Duodenal mucosa (tissue), 2 donors: ENCODE data around the gene KRT84.
A peak's percentile ranks its signal among the peaks of the same experiment; 100 is the strongest.
"Not testable (repeated sequence)": the region's sequence is repeated elsewhere in the genome, so short reads cannot be mapped to it uniquely, and the experiment has no call there.

Experiments used
- H3K27ac ChIP-seq: one replicate; pipeline ENCODE4 v1.7.0; 2013; ENCODE audit warnings: low read depth, low read length
- H3K27me3 ChIP-seq, 2 donors: one replicate each; pipeline ENCODE4 v1.7.0; 2013; ENCODE audit warnings: low read length in 2 of 2, control low read depth in 1 of 2; ENCODE audit not compliant: insufficient read depth in 2 of 2, control insufficient read depth in 1 of 2
- H3K36me3 ChIP-seq, 2 donors: one replicate each; pipeline ENCODE4 v1.7.0; 2013; ENCODE audit warnings: low read length in 2 of 2, control low read depth in 1 of 2; ENCODE audit not compliant: insufficient read depth in 2 of 2, control insufficient read depth in 1 of 2
- H3K4me1 ChIP-seq, 2 donors: one replicate each; pipeline ENCODE4 v1.7.0; 2013; ENCODE audit warnings: low read length in 2 of 2, control low read depth in 1 of 2; ENCODE audit not compliant: insufficient read depth in 2 of 2, control insufficient read depth in 1 of 2
- H3K4me3 ChIP-seq, 2 donors: one replicate each; pipeline ENCODE4 v1.7.0; 2013; ENCODE audit warnings: low read length in 2 of 2, low read depth in 1 of 2
- H3K9ac ChIP-seq, 2 donors: one replicate each; pipeline ENCODE4 v1.7.0; 2013; ENCODE audit warnings: low read length in 2 of 2, low read depth in 1 of 2
- H3K9me3 ChIP-seq, 2 donors: one replicate each; pipeline ENCODE4 v1.7.0; 2013; ENCODE audit warnings: low read length in 2 of 2, control low read depth in 1 of 2; ENCODE audit not compliant: control insufficient read depth in 1 of 2

KRT84 gene

DNA sequence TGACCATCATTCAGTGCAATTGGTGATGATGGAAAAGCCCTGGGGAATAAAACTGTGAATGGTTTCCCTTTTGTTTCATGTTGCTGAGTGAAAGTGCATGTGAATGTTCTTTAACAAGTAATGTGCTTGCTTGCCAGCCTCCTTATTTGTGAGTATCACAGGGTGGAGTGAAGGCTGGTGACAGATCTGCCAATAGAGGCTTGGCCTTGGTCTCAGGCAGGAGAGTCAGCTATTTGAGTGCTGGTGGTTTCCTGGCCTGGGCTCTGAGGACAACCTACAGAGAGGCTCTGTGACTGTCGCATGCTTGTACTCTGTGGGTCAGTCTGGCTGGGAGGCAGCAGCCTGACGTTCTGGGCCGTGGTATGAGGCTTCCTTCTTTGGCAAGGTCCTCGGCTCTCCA, 38.9 kb downstream of the KRT84 start:
- H3K27ac ChIP-seq = no peak overlapping the region
- peaks cover 4 to 6% of the 10 kb centered on the region in 2 donors for H3K9me3 ChIP-seq
- H3K9ac ChIP-seq = no peak overlapping the region
- peaks cover 0 to 2% of the 10 kb centered on the region in 2 donors for H3K27me3 ChIP-seq
- no peak overlapping the region for H3K4me3 ChIP-seq
- peaks cover 7 to 13% of the 10 kb centered on the region in 2 donors for H3K4me1 ChIP-seq
- no peaks in the 10 kb centered on the region for H3K36me3 ChIP-seq

DNA sequence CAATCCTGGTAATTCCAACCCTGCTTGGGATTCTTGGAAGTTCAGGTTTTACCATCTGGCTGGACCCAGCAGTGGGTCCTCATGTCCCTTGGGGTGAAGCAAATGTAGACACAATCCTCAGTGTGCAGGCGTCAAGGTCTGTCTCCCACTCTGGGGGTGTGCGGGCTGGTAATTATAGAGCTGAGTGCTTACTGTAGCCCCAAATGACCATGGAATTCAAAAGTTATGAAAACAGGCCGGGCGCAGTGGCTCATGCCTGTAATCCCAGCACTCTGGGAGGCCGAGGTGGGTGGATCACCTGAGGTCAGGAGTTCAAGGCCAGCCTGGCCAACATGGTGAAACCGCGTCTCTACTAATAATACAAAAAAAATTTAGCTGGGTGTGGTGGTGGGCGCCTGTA, 40.4 kb downstream of the KRT84 start:
- not testable (repeated sequence) for H3K4me3 ChIP-seq, H3K9me3 ChIP-seq, H3K36me3 ChIP-seq, H3K27me3 ChIP-seq, H3K27ac ChIP-seq, H3K9ac ChIP-seq
- peaks cover 7 to 13% of the 10 kb centered on the region in 2 donors for H3K4me1 ChIP-seq

DNA sequence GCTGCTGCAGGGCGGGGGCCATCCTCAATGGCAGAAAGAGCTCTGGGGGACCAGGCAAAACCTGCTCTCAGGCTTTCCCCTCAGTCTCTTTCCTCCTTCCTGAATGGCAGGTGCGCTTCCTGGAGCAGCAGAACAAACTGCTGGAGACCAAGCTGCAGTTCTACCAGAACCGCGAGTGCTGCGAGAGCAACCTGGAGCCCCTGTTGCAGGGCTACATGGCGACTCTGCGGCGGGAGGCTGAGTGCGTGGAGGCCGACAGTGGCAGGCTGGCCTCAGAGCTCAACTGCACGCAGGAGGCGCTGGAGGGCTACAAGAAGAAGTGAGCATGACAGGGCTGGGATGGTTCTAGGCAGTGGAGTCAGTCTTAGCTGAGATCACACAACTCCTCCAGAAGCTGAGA, 41.3 kb downstream of the KRT84 start:
- no peak overlapping the region for H3K4me3 ChIP-seq
- no peak overlapping the region for H3K27ac ChIP-seq
- no peaks in the 10 kb centered on the region for H3K36me3 ChIP-seq
- H3K9ac ChIP-seq = no peak overlapping the region
- H3K9me3 ChIP-seq = peaks cover 4 to 6% of the 10 kb centered on the region in 2 donors
- peaks cover 7 to 13% of the 10 kb centered on the region in 2 donors for H3K4me1 ChIP-seq
- H3K27me3 ChIP-seq = peaks cover 0 to 3% of the 10 kb centered on the region in 2 donors

DNA sequence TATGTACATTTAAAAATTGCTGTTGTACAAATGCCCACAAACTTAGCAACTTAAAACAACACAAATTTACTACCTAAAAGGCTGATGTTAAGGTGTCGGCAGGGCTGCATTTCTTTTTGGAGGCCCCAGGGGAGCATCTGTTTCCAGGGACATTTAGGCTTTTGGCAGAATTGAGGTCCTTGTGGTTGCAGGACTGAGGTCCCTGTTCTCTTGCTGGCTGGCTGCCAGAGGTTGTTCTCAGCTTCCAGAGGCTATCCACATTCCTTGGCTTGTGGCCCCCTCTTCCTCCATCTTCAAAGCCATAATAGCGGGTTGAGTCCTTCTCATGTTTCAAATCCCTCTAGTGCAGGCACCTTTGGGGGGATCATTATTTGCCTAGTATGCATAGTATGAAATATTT, 41.9 kb downstream of the KRT84 start:
- Histone ChIP-seq H3K36me3 (no peaks in the 10 kb centered on the region), H3K27ac (no peak overlapping the region), H3K27me3 (peaks cover 0 to 3% of the 10 kb centered on the region in 2 donors), H3K9ac (no peak overlapping the region), H3K9me3 (peaks cover 4 to 6% of the 10 kb centered on the region in 2 donors), H3K4me3 (no peak overlapping the region), H3K4me1 (peaks cover 7 to 13% of the 10 kb centered on the region in 2 donors)

DNA sequence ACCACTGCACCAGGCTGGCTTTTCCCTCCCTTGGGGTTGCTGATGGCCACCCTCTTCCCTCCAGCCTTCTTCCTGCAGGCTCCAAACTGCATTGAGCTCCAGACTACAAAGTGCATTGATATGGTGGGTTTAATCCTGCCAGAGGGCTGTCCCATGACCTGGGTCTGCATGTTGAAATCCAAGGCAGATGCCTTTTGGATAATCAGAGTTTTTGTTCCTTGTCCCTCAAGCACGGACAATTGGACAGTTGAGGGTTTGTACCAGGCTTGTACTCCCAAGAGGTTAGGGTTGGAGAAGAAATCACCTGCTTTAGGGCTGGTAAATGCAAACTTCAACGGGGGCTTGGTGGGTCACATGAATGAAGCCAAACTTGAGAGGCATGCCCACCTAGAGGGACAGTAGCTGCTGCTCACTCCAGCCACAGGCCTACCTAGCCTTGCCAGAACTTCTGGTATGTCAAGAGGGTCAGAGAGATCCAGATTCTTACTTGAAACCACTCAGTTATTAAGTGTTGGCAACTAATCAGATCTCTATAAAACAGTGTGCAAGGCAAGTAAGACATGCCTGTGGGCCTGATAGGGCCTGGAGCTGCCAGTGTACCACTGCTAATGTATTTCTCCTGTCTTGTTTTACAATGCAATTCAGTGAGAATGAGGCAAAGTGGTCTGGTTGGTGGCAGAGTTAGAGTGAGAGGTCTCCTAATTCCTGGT, 42.5 kb downstream of the KRT84 start:
- no peak overlapping the region for H3K27ac ChIP-seq
- H3K27me3 ChIP-seq = peaks cover 0 to 3% of the 10 kb centered on the region in 2 donors
- H3K9ac ChIP-seq = no peak overlapping the region
- no peak overlapping the region for H3K4me3 ChIP-seq
- H3K9me3 ChIP-seq = peaks cover 4 to 6% of the 10 kb centered on the region in 2 donors
- no peaks in the 10 kb centered on the region for H3K36me3 ChIP-seq
- peaks cover 7 to 8% of the 10 kb centered on the region in 2 donors for H3K4me1 ChIP-seq

DNA sequence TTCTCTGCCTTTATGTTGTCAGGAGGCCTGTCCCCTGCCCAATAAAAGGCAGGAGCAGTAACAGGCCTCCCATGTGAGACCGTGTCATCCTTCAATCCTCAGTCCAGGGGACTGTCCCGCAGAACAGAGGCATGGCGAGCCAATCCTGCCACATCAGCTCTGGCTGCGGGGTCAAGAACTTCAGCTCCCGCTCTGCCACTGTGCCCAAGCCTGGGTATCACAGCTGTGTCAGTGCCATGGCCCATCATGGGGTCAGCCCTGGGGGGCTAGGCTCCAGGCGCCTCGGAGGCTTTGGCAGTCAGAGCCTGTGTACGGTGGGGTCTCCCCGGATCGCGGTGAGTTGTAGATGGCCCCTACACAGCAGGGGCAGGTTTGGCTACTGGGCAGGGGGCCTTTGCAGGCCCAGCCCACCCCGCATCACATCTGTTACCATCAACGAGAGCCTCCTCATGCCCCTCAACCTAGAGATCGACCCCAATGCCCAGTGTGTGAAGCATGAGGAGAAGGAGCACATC, 44.3 kb downstream of the KRT84 start:
- Histone ChIP-seq H3K36me3 (no peaks in the 10 kb centered on the region), H3K9ac (no peak overlapping the region), H3K9me3 (peaks cover 4 to 6% of the 10 kb centered on the region in 2 donors), H3K4me1 (no peaks in the 10 kb centered on the region), H3K27me3 (peaks cover 0 to 3% of the 10 kb centered on the region in 2 donors), H3K27ac (no peak overlapping the region), H3K4me3 (no peak overlapping the region)

DNA sequence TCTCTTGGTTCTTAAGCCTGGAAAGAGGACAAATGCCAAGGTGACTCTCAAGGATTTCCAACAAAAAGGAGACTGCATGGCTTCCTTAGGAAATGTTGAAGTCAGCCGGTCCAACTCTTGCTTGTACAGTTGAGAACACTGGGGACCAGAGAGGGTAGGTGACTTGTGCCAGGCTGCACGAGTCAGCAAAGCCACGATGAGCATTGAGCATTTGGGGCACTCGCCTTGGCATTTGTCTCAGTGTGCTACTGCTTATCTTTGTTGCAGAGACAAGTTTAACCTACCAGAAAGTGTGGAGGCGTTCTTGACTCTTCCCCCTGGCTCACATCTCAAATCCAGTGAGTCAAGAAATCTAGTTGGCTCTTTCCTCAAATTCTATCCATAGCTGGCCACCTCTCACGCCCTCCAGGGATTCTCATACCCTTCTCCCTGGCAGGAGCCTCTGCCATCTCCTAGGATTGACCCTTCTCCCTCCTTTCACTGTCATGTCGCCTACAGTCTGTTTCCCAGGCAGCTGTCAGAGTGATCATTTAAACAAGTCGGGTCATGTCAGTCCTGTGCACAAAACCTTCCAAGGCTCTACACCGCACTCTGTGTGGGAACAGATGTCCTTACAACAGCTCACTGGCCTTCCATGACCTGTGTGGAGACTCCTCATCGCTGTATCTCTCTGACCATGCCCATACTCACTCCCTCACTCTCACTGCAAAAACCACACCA, 47.1 kb downstream of the KRT84 start:
- Histone ChIP-seq H3K9me3 (peaks cover under 1 to 1% of the 10 kb centered on the region in 2 donors), H3K27me3 (peaks cover 0 to 3% of the 10 kb centered on the region in 2 donors), H3K4me1 (peaks cover 8 to 13% of the 10 kb centered on the region in 2 donors), H3K4me3 (no peak overlapping the region), H3K9ac (no peak overlapping the region), H3K27ac (no peak overlapping the region), H3K36me3 (no peaks in the 10 kb centered on the region)

DNA sequence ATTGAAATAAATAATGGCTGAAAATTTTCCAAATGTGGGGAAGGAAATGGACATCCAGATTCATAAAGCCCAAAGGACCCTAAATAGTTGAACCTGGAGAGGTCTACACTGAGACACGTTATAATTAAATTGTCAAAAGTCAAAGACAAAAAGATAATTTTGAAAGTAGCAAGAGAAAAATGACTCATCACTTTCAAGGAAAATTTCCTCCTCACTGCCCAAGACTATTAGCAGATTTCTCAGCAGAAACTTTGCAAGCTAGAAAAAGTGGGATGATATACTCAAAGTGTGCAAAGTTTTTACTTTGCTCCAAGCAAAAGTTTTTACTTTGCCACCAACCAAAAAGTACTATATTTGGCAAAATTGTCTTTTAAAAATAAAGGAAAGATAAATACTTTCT, 48.4 kb downstream of the KRT84 start:
- H3K4me3 ChIP-seq = no peak overlapping the region
- no peaks in the 10 kb centered on the region for H3K36me3 ChIP-seq
- no peaks in the 10 kb centered on the region for H3K9me3 ChIP-seq
- no peak overlapping the region for H3K27ac ChIP-seq
- peaks cover 8 to 13% of the 10 kb centered on the region in 2 donors for H3K4me1 ChIP-seq
- peaks cover 0 to 3% of the 10 kb centered on the region in 2 donors for H3K27me3 ChIP-seq
- H3K9ac ChIP-seq = no peak overlapping the region

DNA sequence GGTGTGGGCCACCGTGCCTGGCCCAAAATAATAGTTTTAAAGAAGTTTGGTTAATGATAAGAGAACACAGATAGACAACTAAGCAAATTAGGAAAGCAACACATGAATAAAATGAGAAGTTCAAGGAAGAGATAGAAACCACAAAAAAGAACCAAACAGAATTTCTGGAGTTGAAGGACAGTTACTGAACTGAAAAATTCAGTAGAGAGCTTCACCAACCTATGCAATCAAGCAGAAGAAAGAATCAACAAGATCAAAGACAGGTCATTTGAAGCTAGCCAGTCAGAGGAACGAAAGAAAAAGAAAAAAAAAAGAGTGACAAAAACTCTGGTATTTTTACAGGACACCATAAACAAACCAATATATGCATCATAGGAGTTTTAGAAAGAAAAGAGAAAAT, 48.8 kb downstream of the KRT84 start:
- H3K36me3 ChIP-seq = no peaks in the 10 kb centered on the region
- no peak overlapping the region for H3K4me3 ChIP-seq
- H3K27me3 ChIP-seq = peaks cover 0 to under 1% of the 10 kb centered on the region in 2 donors
- H3K9me3 ChIP-seq = no peaks in the 10 kb centered on the region
- no peak overlapping the region for H3K9ac ChIP-seq
- H3K27ac ChIP-seq = no peak overlapping the region
- peaks cover 8 to 15% of the 10 kb centered on the region in 2 donors for H3K4me1 ChIP-seq

DNA sequence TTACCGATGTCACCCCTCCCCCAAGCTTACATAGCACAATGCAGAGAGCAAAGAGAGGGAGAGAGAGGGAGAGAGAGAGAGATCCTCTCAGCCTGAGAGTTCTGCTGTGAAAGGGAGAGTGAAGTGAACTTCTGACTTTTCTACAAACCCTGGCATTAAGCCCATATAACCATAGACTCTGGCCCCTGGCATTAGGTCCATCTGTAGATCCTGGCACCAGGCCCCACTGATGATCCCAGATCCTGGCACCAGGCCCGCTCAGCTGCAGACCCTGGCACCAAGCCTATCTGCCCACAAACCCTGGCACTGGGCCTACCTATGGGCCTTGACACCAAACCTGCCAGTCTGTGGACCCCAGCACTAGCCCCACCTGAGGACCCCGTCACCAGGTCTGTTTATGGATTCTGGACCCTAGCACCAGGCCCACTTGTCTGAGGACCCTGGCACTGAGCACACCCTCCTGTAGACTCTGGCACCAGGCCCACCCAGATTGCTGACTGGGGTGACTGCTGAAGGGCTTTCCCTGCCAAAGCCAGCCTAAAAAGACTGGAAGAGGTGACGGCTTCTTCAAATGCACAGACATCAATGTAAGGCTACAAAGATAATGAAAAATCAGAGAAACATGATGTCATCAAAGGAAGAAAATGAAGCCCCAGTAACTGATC, 49.7 kb downstream of the KRT84 start:
- peak overlapping the region in 1 of 2 donors; percentile 53 for H3K9ac ChIP-seq
- H3K27me3 ChIP-seq = no peaks in the 10 kb centered on the region
- no peak overlapping the region for H3K27ac ChIP-seq
- peak overlapping the region in 1 of 2 donors; percentile 9 for H3K4me3 ChIP-seq
- H3K9me3 ChIP-seq = no peaks in the 10 kb centered on the region
- H3K4me1 ChIP-seq = peaks cover 8 to 15% of the 10 kb centered on the region in 2 donors
- H3K36me3 ChIP-seq = no peaks in the 10 kb centered on the region
